Measurements from ENCODE around the gene SLC35F3. TPM values are rescaled to one million over a fixed set of nuclear protein-coding genes. Genes with fewer than 3 reads are reported as not detected.

Gene SLC35F3
- total and polyA plus RNA-seq, 2 experiments from 2014 or later = 1.0 to 3.2 TPM

DNA sequence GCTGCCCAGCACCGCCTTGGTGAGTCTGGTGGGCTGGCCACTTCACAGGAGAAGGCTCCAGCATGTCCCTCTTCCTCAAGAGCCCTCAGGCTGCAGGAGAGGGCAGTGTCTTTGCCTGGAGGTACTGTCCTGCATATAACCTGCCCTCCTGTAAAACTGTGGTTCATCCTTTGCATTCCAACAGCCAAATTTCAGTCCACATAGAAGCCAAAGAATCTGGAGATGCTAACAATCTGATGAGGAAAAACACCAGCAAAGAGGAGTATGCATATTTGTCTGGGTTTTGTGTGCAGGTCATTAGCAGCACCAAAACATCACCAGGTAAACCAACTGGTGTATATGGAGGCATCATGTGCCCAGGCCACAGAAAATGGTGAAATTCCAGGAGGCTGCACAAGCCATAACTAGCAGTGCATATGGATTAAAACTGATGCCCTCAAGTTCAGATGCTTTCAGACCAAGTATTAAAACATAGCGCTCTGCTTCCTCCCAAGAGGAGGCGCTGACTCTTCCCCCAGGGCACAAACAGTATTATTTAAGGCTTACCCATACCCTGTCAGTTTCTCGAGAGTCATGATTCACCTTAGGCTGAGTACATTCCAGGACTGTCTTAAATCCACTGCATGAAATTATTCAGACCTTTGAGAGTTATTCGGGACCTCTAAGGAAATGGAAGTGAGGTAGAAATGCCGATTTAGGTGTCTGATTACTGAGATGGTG, 318.2 kb downstream of the SLC35F3 start:
- no peak overlapping the region for H3K4me3 Mint-ChIP-seq
- H3K27me3 ChIP-seq (ENCODE audit: insufficient read depth) = no peaks in the 10 kb centered on the region
- no peak overlapping the region for H3K27ac ChIP-seq (ENCODE audit: low read depth)
- H2AFZ ChIP-seq = no peak overlapping the region
- no peaks in the 10 kb centered on the region for H3K36me3 Mint-ChIP-seq (ENCODE audit: low read depth)
- no peaks in the 10 kb centered on the region for H3K9me2 ChIP-seq (ENCODE audit: insufficient read depth)
- H3K4me1 ChIP-seq (ENCODE audit: insufficient read depth) = peaks cover 20% of the 10 kb centered on the region
- H3F3A ChIP-seq (replicated peaks; ENCODE audit: low read depth) = no peaks in the 10 kb centered on the region
- H3K4me2 ChIP-seq = no peak overlapping the region
- H3K27ac Mint-ChIP-seq = no peak overlapping the region
- no peak for DNase-seq (ENCODE audit: low spot score)
- no peak; the same call in 2 of the 3 replicates for ATAC-seq
- H3K27me3 Mint-ChIP-seq (ENCODE audit: insufficient read depth, low read depth, poor library complexity) = no peaks in the 10 kb centered on the region
- TF ChIP-seq, protein P1, sequence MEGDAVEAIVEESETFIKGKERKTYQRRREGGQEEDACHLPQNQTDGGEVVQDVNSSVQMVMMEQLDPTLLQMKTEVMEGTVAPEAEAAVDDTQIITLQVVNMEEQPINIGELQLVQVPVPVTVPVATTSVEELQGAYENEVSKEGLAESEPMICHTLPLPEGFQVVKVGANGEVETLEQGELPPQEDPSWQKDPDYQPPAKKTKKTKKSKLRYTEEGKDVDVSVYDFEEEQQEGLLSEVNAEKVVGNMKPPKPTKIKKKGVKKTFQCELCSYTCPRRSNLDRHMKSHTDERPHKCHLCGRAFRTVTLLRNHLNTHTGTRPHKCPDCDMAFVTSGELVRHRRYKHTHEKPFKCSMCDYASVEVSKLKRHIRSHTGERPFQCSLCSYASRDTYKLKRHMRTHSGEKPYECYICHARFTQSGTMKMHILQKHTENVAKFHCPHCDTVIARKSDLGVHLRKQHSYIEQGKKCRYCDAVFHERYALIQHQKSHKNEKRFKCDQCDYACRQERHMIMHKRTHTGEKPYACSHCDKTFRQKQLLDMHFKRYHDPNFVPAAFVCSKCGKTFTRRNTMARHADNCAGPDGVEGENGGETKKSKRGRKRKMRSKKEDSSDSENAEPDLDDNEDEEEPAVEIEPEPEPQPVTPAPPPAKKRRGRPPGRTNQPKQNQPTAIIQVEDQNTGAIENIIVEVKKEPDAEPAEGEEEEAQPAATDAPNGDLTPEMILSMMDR (conservative IDR thresholded peaks at IDR 0.05; ENCODE audit: low read depth in 2 of 2) = peak in 1 of 2 experiments; percentile 34; a peak in 2 of 4 replicates
- TF ChIP-seq, protein P2, sequence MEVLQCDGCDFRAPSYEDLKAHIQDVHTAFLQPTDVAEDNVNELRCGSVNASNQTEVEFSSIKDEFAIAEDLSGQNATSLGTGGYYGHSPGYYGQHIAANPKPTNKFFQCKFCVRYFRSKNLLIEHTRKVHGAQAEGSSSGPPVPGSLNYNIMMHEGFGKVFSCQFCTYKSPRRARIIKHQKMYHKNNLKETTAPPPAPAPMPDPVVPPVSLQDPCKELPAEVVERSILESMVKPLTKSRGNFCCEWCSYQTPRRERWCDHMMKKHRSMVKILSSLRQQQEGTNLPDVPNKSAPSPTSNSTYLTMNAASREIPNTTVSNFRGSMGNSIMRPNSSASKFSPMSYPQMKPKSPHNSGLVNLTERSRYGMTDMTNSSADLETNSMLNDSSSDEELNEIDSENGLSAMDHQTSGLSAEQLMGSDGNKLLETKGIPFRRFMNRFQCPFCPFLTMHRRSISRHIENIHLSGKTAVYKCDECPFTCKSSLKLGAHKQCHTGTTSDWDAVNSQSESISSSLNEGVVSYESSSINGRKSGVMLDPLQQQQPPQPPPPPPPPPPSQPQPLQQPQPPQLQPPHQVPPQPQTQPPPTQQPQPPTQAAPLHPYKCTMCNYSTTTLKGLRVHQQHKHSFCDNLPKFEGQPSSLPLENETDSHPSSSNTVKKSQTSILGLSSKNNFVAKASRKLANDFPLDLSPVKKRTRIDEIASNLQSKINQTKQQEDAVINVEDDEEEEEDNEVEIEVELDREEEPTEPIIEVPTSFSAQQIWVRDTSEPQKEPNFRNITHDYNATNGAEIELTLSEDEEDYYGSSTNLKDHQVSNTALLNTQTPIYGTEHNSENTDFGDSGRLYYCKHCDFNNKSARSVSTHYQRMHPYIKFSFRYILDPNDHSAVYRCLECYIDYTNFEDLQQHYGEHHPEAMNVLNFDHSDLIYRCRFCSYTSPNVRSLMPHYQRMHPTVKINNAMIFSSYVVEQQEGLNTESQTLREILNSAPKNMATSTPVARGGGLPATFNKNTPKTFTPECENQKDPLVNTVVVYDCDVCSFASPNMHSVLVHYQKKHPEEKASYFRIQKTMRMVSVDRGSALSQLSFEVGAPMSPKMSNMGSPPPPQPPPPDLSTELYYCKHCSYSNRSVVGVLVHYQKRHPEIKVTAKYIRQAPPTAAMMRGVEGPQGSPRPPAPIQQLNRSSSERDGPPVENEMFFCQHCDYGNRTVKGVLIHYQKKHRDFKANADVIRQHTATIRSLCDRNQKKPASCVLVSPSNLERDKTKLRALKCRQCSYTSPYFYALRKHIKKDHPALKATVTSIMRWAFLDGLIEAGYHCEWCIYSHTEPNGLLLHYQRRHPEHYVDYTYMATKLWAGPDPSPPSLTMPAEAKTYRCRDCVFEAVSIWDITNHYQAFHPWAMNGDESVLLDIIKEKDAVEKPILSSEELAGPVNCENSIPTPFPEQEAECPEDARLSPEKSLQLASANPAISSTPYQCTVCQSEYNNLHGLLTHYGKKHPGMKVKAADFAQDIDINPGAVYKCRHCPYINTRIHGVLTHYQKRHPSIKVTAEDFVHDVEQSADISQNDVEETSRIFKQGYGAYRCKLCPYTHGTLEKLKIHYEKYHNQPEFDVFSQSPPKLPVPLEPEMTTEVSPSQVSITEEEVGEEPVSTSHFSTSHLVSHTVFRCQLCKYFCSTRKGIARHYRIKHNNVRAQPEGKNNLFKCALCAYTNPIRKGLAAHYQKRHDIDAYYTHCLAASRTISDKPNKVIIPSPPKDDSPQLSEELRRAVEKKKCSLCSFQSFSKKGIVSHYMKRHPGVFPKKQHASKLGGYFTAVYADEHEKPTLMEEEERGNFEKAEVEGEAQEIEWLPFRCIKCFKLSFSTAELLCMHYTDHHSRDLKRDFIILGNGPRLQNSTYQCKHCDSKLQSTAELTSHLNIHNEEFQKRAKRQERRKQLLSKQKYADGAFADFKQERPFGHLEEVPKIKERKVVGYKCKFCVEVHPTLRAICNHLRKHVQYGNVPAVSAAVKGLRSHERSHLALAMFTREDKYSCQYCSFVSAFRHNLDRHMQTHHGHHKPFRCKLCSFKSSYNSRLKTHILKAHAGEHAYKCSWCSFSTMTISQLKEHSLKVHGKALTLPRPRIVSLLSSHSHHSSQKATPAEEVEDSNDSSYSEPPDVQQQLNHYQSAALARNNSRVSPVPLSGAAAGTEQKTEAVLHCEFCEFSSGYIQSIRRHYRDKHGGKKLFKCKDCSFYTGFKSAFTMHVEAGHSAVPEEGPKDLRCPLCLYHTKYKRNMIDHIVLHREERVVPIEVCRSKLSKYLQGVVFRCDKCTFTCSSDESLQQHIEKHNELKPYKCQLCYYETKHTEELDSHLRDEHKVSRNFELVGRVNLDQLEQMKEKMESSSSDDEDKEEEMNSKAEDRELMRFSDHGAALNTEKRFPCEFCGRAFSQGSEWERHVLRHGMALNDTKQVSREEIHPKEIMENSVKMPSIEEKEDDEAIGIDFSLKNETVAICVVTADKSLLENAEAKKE (CRISPR knock-in tag; IDR thresholded peaks at IDR 0.05) = no peak
- TF ChIP-seq EZH2phosphoT487 (IDR thresholded peaks at IDR 0.05; ENCODE audit: unreplicated experiment) (no peak), CREB1 (CRISPR knock-in tag; IDR thresholded peaks at IDR 0.05; ENCODE audit: low read depth) (no peak)
- no peaks in the 10 kb centered on the region for H3K79me2 ChIP-seq (replicated peaks; ENCODE audit: insufficient read depth)
- no peaks in the 10 kb centered on the region for H3K36me3 ChIP-seq (ENCODE audit: insufficient read depth)
- no peaks in the 10 kb centered on the region for H3K9me3 Mint-ChIP-seq
- H4K20me1 ChIP-seq (replicated peaks; ENCODE audit: insufficient read depth) = no peaks in the 10 kb centered on the region
- no peak overlapping the region for H3K4me3 ChIP-seq
- H3K4me1 Mint-ChIP-seq = peaks cover 24% of the 10 kb centered on the region
